ENCODE results near the gene PDLIM1. TPM values are rescaled to one million over a fixed set of nuclear protein-coding genes. Genes with fewer than 3 reads are reported as not detected.

Gene PDLIM1
- total RNA-seq, 2 donors from 2014 or later: 109 to 140 TPM

- Histone ChIP-seq H3K9me3 (no peaks in the 10 kb centered on the region), H3K36me3 (no peaks in the 10 kb centered on the region), H3K27me3 (replicated peaks; ENCODE audit: insufficient read depth) (no peaks in the 10 kb centered on the region), H3K27ac (no peak overlapping the region), H3K4me3 (no peak overlapping the region), H3K4me1 (ENCODE audit: control insufficient read depth in 1 of 2, low read depth in 2 of 2) (peaks cover 0 to 16% of the 10 kb centered on the region in 2 donors)
- DNase-seq (ENCODE audit: low spot score) (no peak), ATAC-seq (ENCODE audit: insufficient number of reproducible peaks, low FRiP score, low read depth) (no peak)
- no peak for TF ChIP-seq CTCF (IDR thresholded peaks at IDR 0.05)
Observed at GRCh38 chr10:95217476-95217875, 73.3 kb downstream of the PDLIM1 start.

- no peaks in the 10 kb centered on the region for H3K9me3 ChIP-seq
- H3K4me3 ChIP-seq: no peak overlapping the region
- ATAC-seq (ENCODE audit: insufficient number of reproducible peaks, low FRiP score, low read depth) (no peak), DNase-seq (ENCODE audit: low spot score) (no peak)
- H3K36me3 ChIP-seq: no peaks in the 10 kb centered on the region
- no peak overlapping the region for H3K27ac ChIP-seq
- peaks cover 0 to 16% of the 10 kb centered on the region in 2 donors for H3K4me1 ChIP-seq (ENCODE audit: control insufficient read depth in 1 of 2, low read depth in 2 of 2)
- no peak for TF ChIP-seq CTCF (IDR thresholded peaks at IDR 0.05)
- H3K27me3 ChIP-seq (replicated peaks; ENCODE audit: insufficient read depth): no peaks in the 10 kb centered on the region
Observed at GRCh38 chr10:95214793-95215192, 76.0 kb downstream of the PDLIM1 start.

GRCh38 chr10:95214369-95214768, 76.4 kb downstream of the PDLIM1 start:
- DNase-seq (ENCODE audit: low spot score): no peak
- no peak for TF ChIP-seq CTCF (IDR thresholded peaks at IDR 0.05)
- H3K36me3 ChIP-seq: no peaks in the 10 kb centered on the region
- no peak overlapping the region for H3K4me3 ChIP-seq
- no peak overlapping the region for H3K27ac ChIP-seq
- no peaks in the 10 kb centered on the region for H3K9me3 ChIP-seq
- peaks cover 0 to 16% of the 10 kb centered on the region in 2 donors for H3K4me1 ChIP-seq (ENCODE audit: control insufficient read depth in 1 of 2, low read depth in 2 of 2)
- no peak for ATAC-seq (ENCODE audit: insufficient number of reproducible peaks, low FRiP score, low read depth)
- H3K27me3 ChIP-seq (replicated peaks; ENCODE audit: insufficient read depth): no peaks in the 10 kb centered on the region

- no peak for DNase-seq (ENCODE audit: low spot score)
- Histone ChIP-seq H3K27me3 (replicated peaks; ENCODE audit: insufficient read depth) (no peaks in the 10 kb centered on the region), H3K27ac (no peak overlapping the region), H3K9me3 (no peaks in the 10 kb centered on the region), H3K36me3 (no peaks in the 10 kb centered on the region), H3K4me3 (no peak overlapping the region), H3K4me1 (ENCODE audit: control insufficient read depth in 1 of 2, low read depth in 2 of 2) (peaks cover 0 to under 1% of the 10 kb centered on the region in 2 donors)
- TF ChIP-seq CTCF (IDR thresholded peaks at IDR 0.05): no peak
- no peak for ATAC-seq (ENCODE audit: insufficient number of reproducible peaks, low FRiP score, low read depth)
Observed at GRCh38 chr10:95211606-95212279, 79.1 kb downstream of the PDLIM1 start.

GRCh38 chr10:95209509-95210127, 81.2 kb downstream of the PDLIM1 start:
- no peaks in the 10 kb centered on the region for H3K4me1 ChIP-seq (ENCODE audit: control insufficient read depth in 1 of 2, low read depth in 2 of 2)
- no peak for ATAC-seq (ENCODE audit: insufficient number of reproducible peaks, low FRiP score, low read depth)
- no peak overlapping the region for H3K27ac ChIP-seq

More at GRCh38 chr10:95209509-95210127, 81.2 kb downstream of the PDLIM1 start:
- no peak for DNase-seq (ENCODE audit: low spot score)
- TF ChIP-seq CTCF (IDR thresholded peaks at IDR 0.05): no peak
- no peaks in the 10 kb centered on the region for H3K36me3 ChIP-seq
- no peak overlapping the region for H3K4me3 ChIP-seq
- no peaks in the 10 kb centered on the region for H3K27me3 ChIP-seq (replicated peaks; ENCODE audit: insufficient read depth)
- H3K9me3 ChIP-seq: no peaks in the 10 kb centered on the region

All from thoracic aorta (tissue), 2 donors.